ENCODE measurements around the gene FBXO31.

GRCh38 chr16:87350681-87351319 lies 32.8 kb downstream of the FBXO31 start:
- TF ChIP-seq CTCF (IDR thresholded peaks at IDR 0.05) (no peak), POLR2A (IDR thresholded peaks at IDR 0.05) (no peak)
